PC-9 (cell line): ENCODE measurements around the gene FAM193A.

ENCODE experiments used
- EZH2 ChIP-seq: fragments of 200-600 bp; sonication (generic); IDR thresholded peaks from 2 replicates; pipeline ENCODE4 v1.8.0; 2017; ENCODE audit warnings: antibody characterized with exemption, low read depth
- TF ChIP-seq, protein P1 (sequence below): fragments of 200-600 bp; sonication (generic); conservative IDR thresholded peaks from 2 replicates; pipeline ENCODE4 v1.6.1; 2017; ENCODE audit warnings: mixed run types, antibody characterized with exemption, mild to moderate bottlenecking, moderate library complexity

DNA sequence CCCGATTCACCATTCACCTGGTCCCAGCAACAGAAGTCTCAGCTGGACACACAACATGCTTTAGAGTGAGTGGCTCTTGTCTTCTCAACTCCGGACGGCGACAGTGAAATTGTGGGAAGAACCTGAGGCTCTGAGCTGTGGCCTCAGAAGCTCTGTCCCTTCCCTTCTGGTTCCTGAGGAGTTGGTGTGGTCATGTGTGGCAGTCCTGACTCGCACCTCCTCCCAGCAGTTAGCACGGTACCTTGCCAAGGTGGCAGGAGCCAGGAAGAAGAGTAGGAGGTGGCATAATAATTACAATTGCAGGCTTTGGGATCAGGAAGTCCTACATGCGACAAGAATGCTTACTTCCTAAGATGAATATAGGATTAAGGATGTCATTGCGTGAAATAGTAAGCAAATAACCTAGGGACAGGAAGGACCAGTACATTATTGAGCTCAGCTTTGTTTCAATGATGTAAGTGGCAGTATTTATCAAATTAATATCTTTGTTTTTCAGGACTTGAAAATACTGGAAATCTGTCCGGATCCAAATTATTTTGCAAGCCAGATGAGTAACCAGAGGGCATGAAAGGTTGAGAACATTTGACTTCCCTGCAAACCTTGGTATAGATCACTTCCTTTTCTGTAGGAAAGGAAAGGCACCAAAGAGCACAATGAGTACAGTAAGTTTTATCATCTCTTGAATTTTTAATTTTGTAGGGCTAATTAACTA, 46.5 kb upstream of the FAM193A start:
- no peak for TF ChIP-seq EZH2
- TF ChIP-seq, protein P1, sequence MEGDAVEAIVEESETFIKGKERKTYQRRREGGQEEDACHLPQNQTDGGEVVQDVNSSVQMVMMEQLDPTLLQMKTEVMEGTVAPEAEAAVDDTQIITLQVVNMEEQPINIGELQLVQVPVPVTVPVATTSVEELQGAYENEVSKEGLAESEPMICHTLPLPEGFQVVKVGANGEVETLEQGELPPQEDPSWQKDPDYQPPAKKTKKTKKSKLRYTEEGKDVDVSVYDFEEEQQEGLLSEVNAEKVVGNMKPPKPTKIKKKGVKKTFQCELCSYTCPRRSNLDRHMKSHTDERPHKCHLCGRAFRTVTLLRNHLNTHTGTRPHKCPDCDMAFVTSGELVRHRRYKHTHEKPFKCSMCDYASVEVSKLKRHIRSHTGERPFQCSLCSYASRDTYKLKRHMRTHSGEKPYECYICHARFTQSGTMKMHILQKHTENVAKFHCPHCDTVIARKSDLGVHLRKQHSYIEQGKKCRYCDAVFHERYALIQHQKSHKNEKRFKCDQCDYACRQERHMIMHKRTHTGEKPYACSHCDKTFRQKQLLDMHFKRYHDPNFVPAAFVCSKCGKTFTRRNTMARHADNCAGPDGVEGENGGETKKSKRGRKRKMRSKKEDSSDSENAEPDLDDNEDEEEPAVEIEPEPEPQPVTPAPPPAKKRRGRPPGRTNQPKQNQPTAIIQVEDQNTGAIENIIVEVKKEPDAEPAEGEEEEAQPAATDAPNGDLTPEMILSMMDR, result no peak
